Thyroid gland (tissue), 4 donors: ENCODE results near the gene ZDHHC22. TPM values are rescaled to one million over a fixed set of nuclear protein-coding genes. Genes with fewer than 3 reads are reported as not detected.

Experiments used
- DNase-seq, 2 donors: peaks; one replicate each; pipeline ENCODE4 v3.0.0-alpha.2; 2019
- H3K27ac ChIP-seq, 3 donors: fragments of 200-600 bp; sonication (generic); 1 replicate in 2 of 3; 2 replicates in 1 of 3; pipeline ENCODE4 v1.5.1; 2016 to 2019; ENCODE audit warnings: mild to moderate bottlenecking in 1 of 3, moderate library complexity in 1 of 3
- H3K27me3 ChIP-seq: fragments of 200-600 bp; sonication (generic); one replicate; pipeline ENCODE4 v1.5.1; 2019
- H3K36me3 ChIP-seq, 2 donors: fragments of 200-600 bp; sonication (generic); one replicate each; pipeline ENCODE4 v1.5.1; 2016 to 2019
- H3K4me1 ChIP-seq, 2 donors: fragments of 200-600 bp; sonication (generic); one replicate each; pipeline ENCODE4 v1.5.1; 2017 to 2019
- H3K4me3 ChIP-seq, 3 donors: fragments of 200-600 bp; sonication (generic); replicated peaks in 1 of 3; 1 replicate in 2 of 3; 2 replicates in 1 of 3; pipeline ENCODE4 v1.5.1; 2016; ENCODE audit warnings: mild to moderate bottlenecking in 1 of 3
- H3K9me3 ChIP-seq: fragments of 200-600 bp; sonication (generic); one replicate; pipeline ENCODE4 v1.5.1; 2017
- POLR2A ChIP-seq, 2 donors: fragments of 450-650 bp; IDR thresholded peaks; one replicate each; pipeline ENCODE4 v1.6.1; 2017; ENCODE audit warnings: antibody characterized with exemption in 2 of 2, mild to moderate bottlenecking in 2 of 2, moderate library complexity in 1 of 2
- WGBS, 2 donors: methylation state at CpG; one replicate each; pipeline ENCODE4 v1.1.5; 2017; 5-methylcytosine and 5-hydroxymethylcytosine counted together
- intact Hi-C: fragments of 100-400 bp; cut with DNase I; formaldehyde crosslinking; loops from one replicate; pipeline ENCODE4 v1.15.1; 2023
- total RNA-seq, 4 donors: library from RNA; depleted of rRNA; stranded (reverse); fragments of >200 nt; gene quantifications; one replicate each; pipeline ENCODE4 v1.2.3, GENCODE V29; 2016
- TF ChIP-seq, protein P1 (sequence below), 6 experiments: fragments of 200-600 bp in 3 of 6; fragments of 450-650 bp in 3 of 6; sonication (generic) in 3 of 6; IDR thresholded peaks; one replicate each; pipeline ENCODE4 v1.5.1; 2016 to 2019; ENCODE audit warnings: antibody characterized with exemption in 6 of 6, mild to moderate bottlenecking in 2 of 6, inconsistent platforms in 1 of 6, moderate library complexity in 1 of 6

Gene ZDHHC22
- total RNA-seq, 4 donors from 2014 or later, result not detected

DNA sequence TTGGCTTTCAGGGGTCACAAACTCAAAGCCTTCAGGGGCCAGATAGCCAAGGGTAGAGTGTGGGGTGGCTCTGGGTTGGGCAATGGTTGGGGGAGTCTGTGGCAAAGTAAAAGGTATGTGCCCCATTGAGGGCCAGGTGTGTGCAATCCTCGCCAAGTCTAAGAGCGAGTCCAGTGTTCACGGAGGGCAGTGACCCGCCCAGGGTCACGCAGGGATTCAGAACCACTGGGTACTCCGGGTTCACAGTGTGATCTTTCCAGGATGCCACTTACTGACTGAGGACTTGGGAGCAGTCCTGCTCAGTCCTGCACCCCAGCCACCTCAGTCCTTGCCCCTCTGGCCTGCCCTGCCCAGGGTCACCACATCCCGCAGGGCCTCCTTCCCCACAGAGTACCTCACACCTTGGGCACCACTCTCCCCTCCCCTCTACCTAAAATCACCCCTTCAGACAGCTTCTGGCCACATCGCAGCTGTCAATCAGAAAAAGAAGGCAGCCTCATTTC lies 15.7 kb downstream of the ZDHHC22 start:
- Histone ChIP-seq H3K27ac (no peak overlapping the region), H3K27me3 (no peaks in the 10 kb centered on the region), H3K36me3 (no peaks in the 10 kb centered on the region), H3K4me3 (no peak overlapping the region), H3K4me1 (peaks cover 33 to 45% of the 10 kb centered on the region in 2 donors), H3K9me3 (no peaks in the 10 kb centered on the region)
- 94 to 95% methylated on average over 3 to 8 of the region's 8 CpGs for WGBS, 2 donors
- DNase-seq, result no peak
- intact Hi-C loops, result no loop called here
- TF ChIP-seq POLR2A (IDR thresholded peaks at IDR 0.05), result no peak
- TF ChIP-seq, protein P1, sequence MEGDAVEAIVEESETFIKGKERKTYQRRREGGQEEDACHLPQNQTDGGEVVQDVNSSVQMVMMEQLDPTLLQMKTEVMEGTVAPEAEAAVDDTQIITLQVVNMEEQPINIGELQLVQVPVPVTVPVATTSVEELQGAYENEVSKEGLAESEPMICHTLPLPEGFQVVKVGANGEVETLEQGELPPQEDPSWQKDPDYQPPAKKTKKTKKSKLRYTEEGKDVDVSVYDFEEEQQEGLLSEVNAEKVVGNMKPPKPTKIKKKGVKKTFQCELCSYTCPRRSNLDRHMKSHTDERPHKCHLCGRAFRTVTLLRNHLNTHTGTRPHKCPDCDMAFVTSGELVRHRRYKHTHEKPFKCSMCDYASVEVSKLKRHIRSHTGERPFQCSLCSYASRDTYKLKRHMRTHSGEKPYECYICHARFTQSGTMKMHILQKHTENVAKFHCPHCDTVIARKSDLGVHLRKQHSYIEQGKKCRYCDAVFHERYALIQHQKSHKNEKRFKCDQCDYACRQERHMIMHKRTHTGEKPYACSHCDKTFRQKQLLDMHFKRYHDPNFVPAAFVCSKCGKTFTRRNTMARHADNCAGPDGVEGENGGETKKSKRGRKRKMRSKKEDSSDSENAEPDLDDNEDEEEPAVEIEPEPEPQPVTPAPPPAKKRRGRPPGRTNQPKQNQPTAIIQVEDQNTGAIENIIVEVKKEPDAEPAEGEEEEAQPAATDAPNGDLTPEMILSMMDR (IDR thresholded peaks at IDR 0.05), result no peak

DNA sequence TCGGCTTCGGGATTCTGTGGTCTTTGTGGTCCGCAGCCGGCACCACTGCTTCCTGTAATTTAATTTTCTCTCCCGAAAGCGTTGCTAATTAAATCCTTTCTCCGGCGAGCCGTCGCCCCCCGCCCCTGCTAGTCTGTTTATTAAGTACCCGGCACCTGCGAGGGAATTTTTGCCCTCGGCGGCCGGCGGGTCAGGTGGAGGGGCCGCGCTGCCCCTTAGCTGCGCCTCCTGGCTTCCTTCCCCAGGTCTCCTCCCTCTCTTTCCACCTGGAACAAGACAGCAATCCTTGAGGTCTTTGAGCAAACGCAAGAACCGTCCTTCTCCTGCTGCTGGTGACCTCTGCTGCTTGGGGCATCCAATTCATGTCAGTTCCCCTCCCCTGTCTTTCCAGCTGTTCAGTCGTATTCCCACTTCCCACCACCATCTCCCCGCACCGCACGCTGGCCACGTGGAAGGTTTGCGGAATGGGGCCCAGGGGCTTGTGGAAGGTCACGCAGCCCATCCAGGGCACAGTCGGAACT lies 16.2 kb downstream of the ZDHHC22 start:
- no peak for DNase-seq
- WGBS, 2 donors, result 22 to 25% methylated on average over 28 to 30 of the region's 30 CpGs
- Histone ChIP-seq H3K27ac (no peak overlapping the region), H3K27me3 (no peaks in the 10 kb centered on the region), H3K4me1 (peaks cover 37 to 50% of the 10 kb centered on the region in 2 donors), H3K36me3 (no peaks in the 10 kb centered on the region), H3K9me3 (no peaks in the 10 kb centered on the region), H3K4me3 (peak overlapping the region in 1 of 3 donors; percentile 26)
- no peak for TF ChIP-seq POLR2A (IDR thresholded peaks at IDR 0.05)
- TF ChIP-seq, protein P1 (IDR thresholded peaks at IDR 0.05), result no peak
- intact Hi-C loops, result no loop called here

DNA sequence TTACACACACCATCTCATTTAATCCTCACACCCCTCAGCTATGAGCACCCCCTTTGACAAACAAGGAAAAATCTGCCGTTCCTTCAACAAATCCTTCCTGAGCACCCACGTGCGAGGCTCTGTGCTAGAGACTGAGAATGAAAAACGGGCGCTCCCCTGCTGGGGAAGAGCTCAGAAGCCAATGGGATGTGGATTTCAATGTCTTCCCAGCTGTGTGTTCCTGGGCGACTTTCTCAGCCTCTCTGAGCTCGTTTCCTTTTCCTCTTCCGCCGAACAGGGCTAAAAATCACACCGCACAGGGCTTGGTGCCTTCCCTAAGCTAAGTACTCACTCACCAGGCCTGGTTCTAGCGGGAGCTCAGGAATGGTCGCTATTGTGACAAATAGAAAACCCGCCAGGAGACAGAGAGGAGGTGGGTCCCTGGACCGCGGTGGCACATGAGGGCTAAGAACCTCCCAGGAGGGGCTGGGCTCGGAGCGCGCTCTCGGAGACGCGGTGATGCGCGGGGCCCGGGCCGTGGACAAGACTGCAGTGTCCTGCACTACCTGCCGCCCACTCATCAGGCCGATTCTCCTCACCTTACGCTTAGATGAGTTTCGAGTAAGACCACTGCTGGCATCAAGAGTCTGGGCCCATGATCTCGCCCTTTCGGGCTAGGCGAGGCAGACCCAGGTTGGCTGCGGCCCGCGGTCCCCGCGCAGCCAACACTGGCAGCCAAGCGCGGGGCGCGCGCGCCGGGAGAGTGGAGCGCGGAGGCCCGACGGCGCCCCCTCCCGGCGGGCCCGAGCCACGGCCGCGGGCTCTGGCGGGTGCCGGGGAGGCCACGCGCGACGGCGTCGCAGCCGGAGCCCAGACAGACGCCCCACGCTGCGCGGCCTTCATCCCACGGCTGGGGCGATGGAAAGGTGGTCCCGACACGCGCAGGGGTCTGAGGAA lies 17.0 kb downstream of the ZDHHC22 start:
- Histone ChIP-seq H3K4me3 (peak overlapping the region in 1 of 3 donors; percentile 26), H3K4me1 (peaks cover 37 to 54% of the 10 kb centered on the region in 2 donors), H3K27ac (no peak overlapping the region), H3K9me3 (no peaks in the 10 kb centered on the region), H3K27me3 (no peaks in the 10 kb centered on the region), H3K36me3 (no peaks in the 10 kb centered on the region)
- TF ChIP-seq, protein P1 (IDR thresholded peaks at IDR 0.05), result peak in 5 of 6 experiments; percentile 9 to 96 (median 76)
- TF ChIP-seq POLR2A (IDR thresholded peaks at IDR 0.05), result peak in 1 of 2 donors; percentile 17
- 15 to 20% methylated on average over 27 to 42 of the region's 73 CpGs for whole genome bisulfite sequencing, 2 donors
- intact Hi-C loops, result no loop called here
- peak; percentile 54 to 70 for DNase-seq

DNA sequence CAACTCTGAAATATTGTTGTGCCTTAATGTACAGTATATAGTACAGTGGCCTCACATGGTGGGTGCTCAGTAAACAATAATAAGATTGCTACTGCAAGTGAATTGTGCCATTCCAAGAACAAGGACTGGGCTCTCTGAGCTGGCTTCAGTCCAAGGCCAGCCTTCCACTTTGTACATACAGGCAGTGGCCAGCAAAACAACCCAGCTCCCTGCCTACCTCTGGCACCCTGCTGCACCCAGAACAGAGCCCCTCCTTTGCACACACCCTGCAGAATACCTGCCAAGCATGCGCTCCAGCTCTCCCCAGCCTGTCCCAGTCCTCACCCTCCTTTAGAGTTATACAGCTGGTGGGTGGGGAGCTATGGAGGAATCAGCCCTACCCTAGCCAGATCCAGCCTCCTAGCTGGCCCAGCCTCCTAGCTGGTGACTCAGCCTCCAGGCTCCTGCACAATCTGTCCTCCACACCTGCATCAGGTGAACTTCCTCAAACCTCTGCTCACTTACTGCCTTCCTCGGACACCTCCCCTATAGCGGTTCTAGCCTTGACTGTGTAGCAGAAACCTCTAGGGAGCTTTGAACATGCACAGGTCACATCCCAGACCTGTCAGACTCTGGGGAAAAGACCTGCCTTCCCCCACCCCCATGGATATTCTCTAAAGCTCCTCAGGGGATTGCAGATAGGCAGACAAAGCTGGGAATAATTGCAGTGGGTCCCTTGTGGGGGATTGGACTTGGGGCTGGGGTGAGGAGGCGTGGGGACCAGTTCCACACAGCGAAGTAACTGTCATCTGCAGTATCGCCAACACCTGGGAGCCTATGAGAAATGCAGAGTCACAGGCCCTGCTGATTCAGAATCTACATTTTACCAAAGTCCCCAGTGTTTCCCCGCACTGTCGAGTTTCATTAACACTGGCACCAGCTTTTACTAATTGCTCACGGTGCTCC lies 17.9 kb downstream of the ZDHHC22 start:
- no peaks in the 10 kb centered on the region for H3K36me3 ChIP-seq
- H3K9me3 ChIP-seq, result no peaks in the 10 kb centered on the region
- peaks cover 37 to 54% of the 10 kb centered on the region in 2 donors for H3K4me1 ChIP-seq
- peak; percentile 96 for DNase-seq
- H3K27me3 ChIP-seq, result no peaks in the 10 kb centered on the region
- WGBS, 2 donors, result 70 to 86% methylated on average over 9 of the region's 9 CpGs
- no peak overlapping the region for H3K4me3 ChIP-seq
- H3K27ac ChIP-seq, result peak overlapping the region; percentile 47 to 76 (median 53)
- intact Hi-C loops, result no loop called here
- peak in 1 of 2 donors; percentile 30 for TF ChIP-seq POLR2A (IDR thresholded peaks at IDR 0.05)
- TF ChIP-seq, protein P1 (IDR thresholded peaks at IDR 0.05), result no peak
